ENCODE data around the gene KLHL10. TPM values are rescaled to one million over a fixed set of nuclear protein-coding genes. Genes with fewer than 3 reads are reported as not detected.

Gene KLHL10
- total and polyA plus RNA-seq, 2 of the 13 experiments (the other 11 are each of a cell fraction or from before 2014, with no cell fraction given) = 0.04 to 0.08 TPM

DNA sequence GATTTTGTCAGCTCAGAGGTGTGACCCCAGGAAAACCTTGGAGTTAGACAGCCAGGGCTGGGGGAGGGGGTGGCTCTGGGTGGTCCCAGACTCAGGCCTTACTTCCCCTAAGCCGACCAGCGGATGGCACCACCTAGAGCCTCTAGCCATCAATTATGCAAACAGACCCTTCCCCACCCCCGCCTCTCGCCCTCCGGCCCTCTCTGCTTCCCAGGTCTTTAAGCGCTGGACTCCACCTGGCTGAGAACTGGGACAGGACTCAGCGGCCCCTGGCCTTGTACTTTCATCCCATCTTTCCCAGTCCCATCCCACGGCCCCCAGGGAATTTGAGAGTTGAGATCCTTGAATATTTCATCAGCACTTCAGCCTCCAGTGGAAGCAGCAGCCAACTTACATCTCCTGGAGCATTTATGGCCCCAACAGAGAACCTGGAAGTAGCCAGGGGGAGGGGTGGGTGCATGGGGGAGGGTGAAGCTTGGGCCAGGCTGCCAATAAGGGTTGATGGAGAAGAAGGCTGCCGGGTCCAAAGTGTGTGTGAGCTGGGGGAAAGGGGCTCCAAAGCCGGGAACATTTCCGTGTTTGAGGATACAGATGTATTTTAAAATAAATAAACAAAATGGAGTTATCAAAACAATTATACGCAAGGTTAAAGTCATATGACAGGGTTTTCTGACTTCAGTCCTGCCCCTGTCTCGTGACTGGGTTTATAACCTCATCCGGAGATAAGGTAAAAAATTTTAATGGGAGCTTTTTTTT, 43.7 kb upstream of the KLHL10 start (continued):
- TF ChIP-seq ZNF17 (CRISPR knock-in tag; IDR thresholded peaks at IDR 0.05) = no peak
- TF ChIP-seq MTA1 (CRISPR knock-in tag; IDR thresholded peaks at IDR 0.05; ENCODE audit: borderline replicate concordance) = 0 out of 2 replicates have a peak, but pooled peaks have one; percentile 16
- no peak for TF ChIP-seq ZNF33A (CRISPR knock-in tag; IDR thresholded peaks at IDR 0.05; ENCODE audit: borderline replicate concordance)
- no peak for TF ChIP-seq YEATS4 (CRISPR knock-in tag; IDR thresholded peaks at IDR 0.05; ENCODE audit: borderline replicate concordance)
- no peak for TF ChIP-seq SP5 (CRISPR knock-in tag; IDR thresholded peaks at IDR 0.05; ENCODE audit: borderline replicate concordance, low read depth)
- TF ChIP-seq, protein P1, sequence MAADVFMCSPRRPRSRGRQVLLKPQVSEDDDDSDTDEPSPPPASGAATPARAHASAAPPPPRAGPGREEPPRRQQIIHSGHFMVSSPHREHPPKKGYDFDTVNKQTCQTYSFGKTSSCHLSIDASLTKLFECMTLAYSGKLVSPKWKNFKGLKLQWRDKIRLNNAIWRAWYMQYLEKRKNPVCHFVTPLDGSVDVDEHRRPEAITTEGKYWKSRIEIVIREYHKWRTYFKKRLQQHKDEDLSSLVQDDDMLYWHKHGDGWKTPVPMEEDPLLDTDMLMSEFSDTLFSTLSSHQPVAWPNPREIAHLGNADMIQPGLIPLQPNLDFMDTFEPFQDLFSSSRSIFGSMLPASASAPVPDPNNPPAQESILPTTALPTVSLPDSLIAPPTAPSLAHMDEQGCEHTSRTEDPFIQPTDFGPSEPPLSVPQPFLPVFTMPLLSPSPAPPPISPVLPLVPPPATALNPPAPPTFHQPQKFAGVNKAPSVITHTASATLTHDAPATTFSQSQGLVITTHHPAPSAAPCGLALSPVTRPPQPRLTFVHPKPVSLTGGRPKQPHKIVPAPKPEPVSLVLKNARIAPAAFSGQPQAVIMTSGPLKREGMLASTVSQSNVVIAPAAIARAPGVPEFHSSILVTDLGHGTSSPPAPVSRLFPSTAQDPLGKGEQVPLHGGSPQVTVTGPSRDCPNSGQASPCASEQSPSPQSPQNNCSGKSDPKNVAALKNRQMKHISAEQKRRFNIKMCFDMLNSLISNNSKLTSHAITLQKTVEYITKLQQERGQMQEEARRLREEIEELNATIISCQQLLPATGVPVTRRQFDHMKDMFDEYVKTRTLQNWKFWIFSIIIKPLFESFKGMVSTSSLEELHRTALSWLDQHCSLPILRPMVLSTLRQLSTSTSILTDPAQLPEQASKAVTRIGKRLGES (CRISPR knock-in tag; IDR thresholded peaks at IDR 0.05; ENCODE audit: borderline replicate concordance) = no peak
- TF ChIP-seq, protein P2, sequence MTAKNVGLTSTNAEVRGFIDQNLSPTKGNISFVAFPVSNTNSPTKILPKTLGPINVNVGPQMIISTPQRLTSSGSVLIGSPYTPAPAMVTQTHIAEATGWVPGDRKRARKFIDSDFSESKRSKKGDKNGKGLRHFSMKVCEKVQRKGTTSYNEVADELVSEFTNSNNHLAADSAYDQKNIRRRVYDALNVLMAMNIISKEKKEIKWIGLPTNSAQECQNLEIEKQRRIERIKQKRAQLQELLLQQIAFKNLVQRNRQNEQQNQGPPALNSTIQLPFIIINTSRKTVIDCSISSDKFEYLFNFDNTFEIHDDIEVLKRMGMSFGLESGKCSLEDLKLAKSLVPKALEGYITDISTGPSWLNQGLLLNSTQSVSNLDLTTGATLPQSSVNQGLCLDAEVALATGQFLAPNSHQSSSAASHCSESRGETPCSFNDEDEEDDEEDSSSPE (CRISPR knock-in tag; IDR thresholded peaks at IDR 0.05) = no peak
- no peak for TF ChIP-seq ZNF432 (CRISPR knock-in tag; IDR thresholded peaks at IDR 0.05; ENCODE audit: borderline replicate concordance)
- no peak for TF ChIP-seq ZNF737 (CRISPR knock-in tag; IDR thresholded peaks at IDR 0.05; ENCODE audit: borderline replicate concordance)
- no peak for TF ChIP-seq RBM22 (optimal IDR thresholded peaks at IDR 0.05; ENCODE audit: low read length)
- TF ChIP-seq ZFYVE20 (CRISPR knock-in tag; IDR thresholded peaks at IDR 0.05; ENCODE audit: borderline replicate concordance, low read depth) = no peak
- TF ChIP-seq ZNF792 (CRISPR knock-in tag; IDR thresholded peaks at IDR 0.05) = no peak
- no peak for TF ChIP-seq NCOR1 (IDR thresholded peaks at IDR 0.05; ENCODE audit: borderline replicate concordance, low read length)
- no peak for TF ChIP-seq MED1 (CRISPR knock-in tag; IDR thresholded peaks at IDR 0.05)
- TF ChIP-seq SNRNP70 (IDR thresholded peaks at IDR 0.05; ENCODE audit: low read depth, low read length) = no peak
- TF ChIP-seq ZEB1 (IDR thresholded peaks at IDR 0.05; ENCODE audit: insufficient replicate concordance, low read depth) = peak; percentile 21
- TF ChIP-seq, protein P3, sequence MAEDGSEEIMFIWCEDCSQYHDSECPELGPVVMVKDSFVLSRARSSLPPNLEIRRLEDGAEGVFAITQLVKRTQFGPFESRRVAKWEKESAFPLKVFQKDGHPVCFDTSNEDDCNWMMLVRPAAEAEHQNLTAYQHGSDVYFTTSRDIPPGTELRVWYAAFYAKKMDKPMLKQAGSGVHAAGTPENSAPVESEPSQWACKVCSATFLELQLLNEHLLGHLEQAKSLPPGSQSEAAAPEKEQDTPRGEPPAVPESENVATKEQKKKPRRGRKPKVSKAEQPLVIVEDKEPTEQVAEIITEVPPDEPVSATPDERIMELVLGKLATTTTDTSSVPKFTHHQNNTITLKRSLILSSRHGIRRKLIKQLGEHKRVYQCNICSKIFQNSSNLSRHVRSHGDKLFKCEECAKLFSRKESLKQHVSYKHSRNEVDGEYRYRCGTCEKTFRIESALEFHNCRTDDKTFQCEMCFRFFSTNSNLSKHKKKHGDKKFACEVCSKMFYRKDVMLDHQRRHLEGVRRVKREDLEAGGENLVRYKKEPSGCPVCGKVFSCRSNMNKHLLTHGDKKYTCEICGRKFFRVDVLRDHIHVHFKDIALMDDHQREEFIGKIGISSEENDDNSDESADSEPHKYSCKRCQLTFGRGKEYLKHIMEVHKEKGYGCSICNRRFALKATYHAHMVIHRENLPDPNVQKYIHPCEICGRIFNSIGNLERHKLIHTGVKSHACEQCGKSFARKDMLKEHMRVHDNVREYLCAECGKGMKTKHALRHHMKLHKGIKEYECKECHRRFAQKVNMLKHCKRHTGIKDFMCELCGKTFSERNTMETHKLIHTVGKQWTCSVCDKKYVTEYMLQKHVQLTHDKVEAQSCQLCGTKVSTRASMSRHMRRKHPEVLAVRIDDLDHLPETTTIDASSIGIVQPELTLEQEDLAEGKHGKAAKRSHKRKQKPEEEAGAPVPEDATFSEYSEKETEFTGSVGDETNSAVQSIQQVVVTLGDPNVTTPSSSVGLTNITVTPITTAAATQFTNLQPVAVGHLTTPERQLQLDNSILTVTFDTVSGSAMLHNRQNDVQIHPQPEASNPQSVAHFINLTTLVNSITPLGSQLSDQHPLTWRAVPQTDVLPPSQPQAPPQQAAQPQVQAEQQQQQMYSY (CRISPR knock-in tag; IDR thresholded peaks at IDR 0.05) = no peak
- no peak for TF ChIP-seq GTF3A (CRISPR knock-in tag; conservative IDR thresholded peaks at IDR 0.05)
- TF ChIP-seq ZIK1 (CRISPR knock-in tag; IDR thresholded peaks at IDR 0.05; ENCODE audit: borderline replicate concordance, low read depth) = no peak
- TF ChIP-seq ARID2 (CRISPR knock-in tag; IDR thresholded peaks at IDR 0.05; ENCODE audit: borderline replicate concordance) = no peak
- no peak for TF ChIP-seq ZNF790 (CRISPR knock-in tag; IDR thresholded peaks at IDR 0.05; ENCODE audit: borderline replicate concordance)
- TF ChIP-seq YEATS2 (CRISPR knock-in tag; IDR thresholded peaks at IDR 0.05; ENCODE audit: borderline replicate concordance) = no peak
- TF ChIP-seq SMYD3 (CRISPR knock-in tag; IDR thresholded peaks at IDR 0.05) = no peak
